ENCODE results near the gene PHKB. TPM values are rescaled to one million over a fixed set of nuclear protein-coding genes. Genes with fewer than 3 reads are reported as not detected.

Gene PHKB
- total and polyA plus RNA-seq, 2 of the 8 experiments (the other 6 are each of a cell fraction or from before 2014, with no cell fraction given) = 18.6 to 38.3 TPM

- Histone ChIP-seq H3K4me3 (ENCODE audit: extremely low read depth in 1 of 4, insufficient read depth in 2 of 4, low read depth in 3 of 4, low read length in 4 of 4) (no peak overlapping the region), H3K9ac (replicated peaks in 1 of 4; ENCODE audit: extremely low read depth in 1 of 4, low read depth in 3 of 4, low read length in 3 of 4) (no peak overlapping the region), H3K79me2 (ENCODE audit: control insufficient read depth in 1 of 2, insufficient read depth in 2 of 2, low read length in 2 of 2) (no peaks in the 10 kb centered on the region; a peak in 1 of 4 replicates), H2BK5ac (ENCODE audit: low read depth, low read length) (no peak overlapping the region), H3K9me3 (ENCODE audit: insufficient read depth in 2 of 2, low read depth in 1 of 2, low read length in 1 of 2) (no peaks in the 10 kb centered on the region), H4K5ac (ENCODE audit: insufficient read length, low read depth, low read length) (no peak overlapping the region), H2AK5ac (ENCODE audit: low read depth, low read length) (no peak overlapping the region), H3K36me3 (ENCODE audit: control insufficient read depth in 2 of 4, insufficient read depth in 4 of 4, low read length in 3 of 4) (no peaks in the 10 kb centered on the region), H2BK20ac (ENCODE audit: low read length) (no peak overlapping the region), H2AFZ (ENCODE audit: low read length) (no peak overlapping the region), H2BK15ac (ENCODE audit: low read length) (no peak overlapping the region), H3K56ac (replicated peaks; ENCODE audit: insufficient read length, low read depth, low read length) (no peak overlapping the region), H2BK12ac (ENCODE audit: low read depth, low read length) (no peak overlapping the region), H3K4ac (replicated peaks; ENCODE audit: insufficient read length, low read depth, low read length) (no peak overlapping the region), H3K14ac (ENCODE audit: insufficient read length) (no peak overlapping the region), H3K18ac (ENCODE audit: extremely low read depth, low read length) (no peak overlapping the region), H3K27ac (ENCODE audit: low read depth, low read length) (no peak overlapping the region), H3K27me3 (replicated peaks in 1 of 4; ENCODE audit: control insufficient read depth in 3 of 4, extremely low read depth in 1 of 4, insufficient read depth in 3 of 4, low read length in 3 of 4) (no peaks in the 10 kb centered on the region), H2BK120ac (replicated peaks; ENCODE audit: low read depth, low read length) (no peak overlapping the region), H4K20me1 (replicated peaks in 1 of 2; ENCODE audit: control insufficient read depth in 1 of 2, insufficient read depth in 2 of 2, low read length in 2 of 2) (peaks cover 0 to 2% of the 10 kb centered on the region in 2 experiments), H3K4me1 (replicated peaks in 1 of 4; ENCODE audit: control insufficient read depth in 3 of 4, insufficient read depth in 4 of 4, low read length in 3 of 4) (no peaks in the 10 kb centered on the region), H4K8ac (ENCODE audit: extremely low read depth, insufficient read depth, low read length) (no peak overlapping the region), H4K91ac (replicated peaks; ENCODE audit: insufficient read length, low read length) (no peak overlapping the region), H3K23me2 (ENCODE audit: low read depth, low read length) (no peaks in the 10 kb centered on the region), H3K79me1 (ENCODE audit: low read depth, low read length) (no peaks in the 10 kb centered on the region), H3K4me2 (ENCODE audit: insufficient read depth in 1 of 2, low read depth in 2 of 2, low read length in 2 of 2) (no peak overlapping the region), H3K23ac (ENCODE audit: insufficient read length) (no peak overlapping the region)
- FAIRE-seq (no peak), DNase-seq (ENCODE audit: low read depth in 1 of 2, low spot score in 2 of 2) (no peak)
- WGBS, 2 experiments (ENCODE audit: extremely low coverage in 1 of 2, insufficient coverage in 1 of 2, insufficient read length in 1 of 2, insufficient replicate concordance in 2 of 2, low coverage in 1 of 2, low lambda C conversion rate in 2 of 2, missing lambda C conversion rate in 1 of 2) = 89% methylated on average over 6 of the region's 6 CpGs; no CpG with 5 or more reads in 1 of the 2 experiments
- CTCF ChIA-PET (ENCODE audit: partially characterized antibody) = no interaction called here
- POLR2A ChIA-PET (ENCODE audit: partially characterized antibody) = no interaction called here
- TF ChIP-seq YY1 (IDR thresholded peaks at IDR 0.05; ENCODE audit: low read depth, low read length) (no peak), MAFK (IDR thresholded peaks at IDR 0.05; ENCODE audit: low read depth, low read length) (no peak), JUN (IDR thresholded peaks at IDR 0.05; ENCODE audit: low read depth, low read length) (no peak), BRCA1 (IDR thresholded peaks at IDR 0.05; ENCODE audit: low read depth, low read length) (no peak), KDM5A (IDR thresholded peaks at IDR 0.05; ENCODE audit: low read length) (no peak), RNF2 (IDR thresholded peaks at IDR 0.05; ENCODE audit: borderline replicate concordance, low read depth, low read length, missing control alignments, poor library complexity, severe bottlenecking) (no peak), TEAD4 (IDR thresholded peaks at IDR 0.05; ENCODE audit: low read depth, low read length) (no peak), TAF1 (IDR thresholded peaks at IDR 0.05; ENCODE audit: low read depth, low read length) (no peak), BCL11A (IDR thresholded peaks at IDR 0.05; ENCODE audit: low read depth in 2 of 2, low read length in 2 of 2) (no peak), RAD21 (IDR thresholded peaks at IDR 0.05 in 1 of 2, conservative IDR thresholded peaks at IDR 0.05 in 1 of 2; ENCODE audit: low read depth in 2 of 2, low read length in 2 of 2) (no peak), SP1 (IDR thresholded peaks at IDR 0.05; ENCODE audit: low read depth, low read length) (no peak), POLR2AphosphoS5 (IDR thresholded peaks at IDR 0.05; ENCODE audit: low read depth, low read length) (no peak), SIN3A (conservative IDR thresholded peaks at IDR 0.05 in 1 of 2, IDR thresholded peaks at IDR 0.05 in 1 of 2; ENCODE audit: low read depth in 1 of 2, low read length in 2 of 2) (no peak), KDM4A (IDR thresholded peaks at IDR 0.05; ENCODE audit: low read depth, low read length, severe bottlenecking) (no peak)
Observed at GRCh38 chr16:47481698-47482374, 20.7 kb downstream of the PHKB start.

All from H1 (cell line).